Ishikawa (cell line): Measurements from ENCODE around the gene PHF20.

Experiments used
- CREB1 ChIP-seq: IDR thresholded peaks from 2 replicates; pipeline ENCODE4 v1.6.1; 2012; ENCODE audit warnings: low read depth
- NFIC ChIP-seq: IDR thresholded peaks from 2 replicates; pipeline ENCODE4 v1.6.1; 2012
- TAF1 ChIP-seq: IDR thresholded peaks from 2 replicates; pipeline ENCODE4 v1.6.1; 2012; ENCODE audit warnings: low read depth, mild to moderate bottlenecking
- TF ChIP-seq, protein P1 (sequence below): IDR thresholded peaks from 2 replicates; pipeline ENCODE4 v1.6.1; 2012

DNA sequence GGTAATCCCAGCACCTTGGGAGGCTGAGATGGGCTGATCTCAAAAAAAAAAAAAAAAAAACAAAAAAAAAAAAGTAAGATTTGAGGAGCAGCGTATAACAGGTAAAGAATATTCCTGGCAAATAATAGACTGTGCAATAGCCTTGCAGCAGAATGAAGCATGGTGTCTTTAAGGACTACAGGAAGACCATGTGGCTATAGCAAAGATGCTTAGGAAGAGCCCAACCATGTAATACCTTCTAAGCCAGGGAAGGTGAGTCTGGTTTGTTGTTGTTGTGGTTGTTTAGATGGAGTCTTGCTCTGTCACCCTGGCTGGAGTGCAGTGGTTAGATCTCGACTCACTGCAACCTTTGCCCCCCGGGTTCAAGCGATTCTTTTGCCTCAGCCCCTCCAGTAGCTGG, 15.4 kb upstream of the PHF20 start:
- TF ChIP-seq TAF1: no peak
- TF ChIP-seq, protein P1, sequence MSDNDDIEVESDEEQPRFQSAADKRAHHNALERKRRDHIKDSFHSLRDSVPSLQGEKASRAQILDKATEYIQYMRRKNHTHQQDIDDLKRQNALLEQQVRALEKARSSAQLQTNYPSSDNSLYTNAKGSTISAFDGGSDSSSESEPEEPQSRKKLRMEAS: no peak
- TF ChIP-seq CREB1: no peak
- no peak for TF ChIP-seq NFIC
